A172 (cell line): ENCODE data around the gene TMEM17. TPM values are rescaled to one million over a fixed set of nuclear protein-coding genes. Genes with fewer than 3 reads are reported as not detected.
A peak's percentile ranks its signal among the peaks of the same experiment; 100 is the strongest.

ENCODE experiments used
- DNase-seq: peaks from one replicate; pipeline ENCODE4 v3.0.0-alpha.2; 2015; ENCODE audit warnings: low spot score
- total RNA-seq: library from RNA; depleted of rRNA; stranded (reverse); fragments of >200 nt; shearing (Covaris generic); gene quantifications from 2 replicates; pipeline ENCODE4 v1.2.3, GENCODE V29; 2014

The TMEM17 gene
- total RNA-seq, 1 experiment from 2014 or later = 3.7 TPM

- DNase-seq = no peak
These were observed 5.6 kb upstream of the TMEM17 start for GRCh38 chr2:62511636-62512035.

GRCh38 chr2:62506421-62506750 is 391 bp upstream of the TMEM17 start:
- no peak for DNase-seq

DNA sequence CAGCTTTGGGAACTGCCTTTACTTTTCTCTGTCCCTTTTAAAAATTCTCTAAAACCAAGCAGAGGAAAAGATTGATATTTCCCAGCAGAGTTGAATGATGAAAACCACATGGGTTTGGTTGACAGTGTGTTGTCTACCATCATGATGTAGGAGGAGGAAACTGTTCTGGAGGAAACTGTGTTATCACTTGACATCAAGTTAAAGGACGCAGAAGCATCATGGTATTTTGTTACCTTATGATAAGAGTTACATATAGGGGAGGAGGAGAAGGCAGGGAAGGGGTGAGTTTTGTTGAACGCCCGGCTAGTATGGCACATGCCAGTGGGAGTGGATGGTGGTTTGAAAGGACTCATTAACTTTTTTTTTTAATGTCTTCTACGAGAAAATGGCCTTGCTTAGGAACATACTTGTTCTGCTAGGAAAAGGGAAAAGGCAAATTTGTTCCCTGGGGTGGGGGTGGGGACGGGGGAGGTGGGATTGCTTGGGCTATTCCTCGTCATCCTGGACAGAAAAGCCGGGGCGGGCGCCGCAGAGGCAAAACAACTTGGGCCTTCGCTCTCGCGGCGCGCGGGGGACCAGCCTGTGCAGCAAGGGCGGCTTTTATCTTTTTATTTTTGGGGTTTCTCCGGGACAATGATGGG is 766 bp downstream of the TMEM17 start:
- DNase-seq = no peak

GRCh38 chr2:62504657-62505056 is 1.3 kb downstream of the TMEM17 start:
- no peak for DNase-seq

DNA sequence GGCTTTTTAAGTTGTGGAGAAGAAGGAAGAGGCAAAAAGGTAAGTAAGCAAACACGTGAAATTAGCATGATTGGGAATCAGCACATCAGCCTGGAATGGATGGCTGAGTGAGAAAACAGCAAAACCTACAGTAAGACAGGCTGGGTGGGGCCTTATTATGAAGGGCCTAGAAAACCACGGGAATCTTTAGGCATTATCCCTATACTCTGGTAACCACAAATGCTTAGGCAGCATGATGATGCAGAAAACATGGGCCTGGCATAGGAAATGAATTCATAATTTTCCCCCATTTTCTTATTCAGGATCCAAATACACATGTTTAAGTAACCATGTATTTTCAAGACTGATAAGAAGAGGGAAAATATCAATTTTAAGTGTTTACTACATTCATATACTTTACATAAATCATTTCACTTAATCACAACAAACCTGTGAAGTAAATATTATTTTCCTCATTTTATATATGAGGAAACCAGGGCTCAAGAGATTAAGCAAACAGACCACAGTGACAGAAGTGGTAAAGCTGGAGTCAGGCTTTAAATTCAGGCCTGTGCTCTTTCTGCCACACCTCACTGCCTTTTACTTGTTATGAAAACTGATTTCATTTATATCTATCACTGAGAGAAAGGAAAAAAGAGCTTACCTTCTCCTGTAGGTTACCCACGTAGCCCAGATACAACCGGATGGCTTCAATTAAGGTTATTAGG is 4.0 kb downstream of the TMEM17 start:
- DNase-seq = peak; percentile 43

DNA sequence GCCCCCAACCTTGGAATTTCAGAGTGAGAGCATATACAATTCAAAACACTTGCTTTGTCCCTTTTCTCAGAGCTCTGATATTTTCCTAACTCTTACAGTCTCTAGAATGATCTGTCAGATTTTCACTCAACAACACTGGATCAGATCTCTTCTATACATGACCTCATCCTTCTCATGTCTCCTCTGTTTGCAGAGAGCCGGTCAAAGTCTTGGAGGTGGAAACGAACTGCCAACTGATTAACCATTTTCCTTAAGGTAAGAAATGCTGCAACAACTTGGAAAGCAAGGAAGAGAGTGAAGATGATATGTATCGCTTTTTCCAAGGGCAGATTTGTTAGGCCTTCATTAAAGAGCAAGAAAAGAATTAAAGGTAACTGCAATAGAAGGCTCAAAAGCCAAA is 4.9 kb downstream of the TMEM17 start:
- no peak for DNase-seq

DNA sequence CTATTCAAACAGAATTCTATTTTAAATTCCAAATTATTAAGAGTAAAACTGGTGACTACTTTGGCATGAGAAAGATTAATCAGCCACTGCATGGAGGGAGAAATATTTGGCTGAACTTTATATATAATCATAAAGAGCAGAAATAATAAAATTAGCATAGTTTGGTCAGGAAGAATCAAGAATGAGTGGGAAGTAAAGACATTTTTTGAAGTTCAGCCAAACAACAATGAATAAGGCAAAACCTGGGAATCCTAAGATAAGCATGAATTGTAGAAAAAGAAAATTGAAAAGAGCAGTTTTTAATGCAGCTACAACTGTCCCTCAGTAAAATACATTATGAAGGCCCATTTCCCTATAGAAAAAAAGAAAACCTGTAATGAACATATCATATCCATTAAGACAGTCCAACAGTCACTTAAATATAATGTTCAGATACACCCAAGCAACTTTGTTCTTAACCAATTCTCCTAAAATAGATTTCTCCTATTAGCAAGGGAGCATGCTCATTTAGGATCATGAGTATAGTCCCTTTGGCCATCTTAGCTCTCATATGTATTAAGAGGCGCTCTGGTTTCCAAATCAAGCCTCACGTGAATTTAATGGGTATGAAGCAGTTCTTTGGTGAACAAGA is 6.5 kb downstream of the TMEM17 start:
- DNase-seq = no peak

DNA sequence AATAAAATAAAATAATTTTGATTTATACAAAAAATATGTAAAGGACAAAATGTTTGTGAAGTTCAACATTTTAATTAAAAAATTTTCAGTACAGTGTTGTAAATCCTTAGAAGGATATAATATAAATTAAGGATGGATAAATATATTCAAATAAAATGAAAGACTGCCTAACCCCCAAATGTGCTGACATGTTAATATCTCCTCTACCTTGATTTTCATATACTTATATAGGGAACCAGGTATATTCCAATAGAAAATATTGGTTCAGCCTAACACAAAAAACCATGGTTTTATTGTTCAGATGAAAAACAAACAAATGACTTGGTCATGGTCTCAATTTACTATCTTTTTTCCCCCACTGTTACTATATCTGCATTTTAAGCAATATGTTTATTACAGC is 7.3 kb downstream of the TMEM17 start:
- DNase-seq = no peak

DNA sequence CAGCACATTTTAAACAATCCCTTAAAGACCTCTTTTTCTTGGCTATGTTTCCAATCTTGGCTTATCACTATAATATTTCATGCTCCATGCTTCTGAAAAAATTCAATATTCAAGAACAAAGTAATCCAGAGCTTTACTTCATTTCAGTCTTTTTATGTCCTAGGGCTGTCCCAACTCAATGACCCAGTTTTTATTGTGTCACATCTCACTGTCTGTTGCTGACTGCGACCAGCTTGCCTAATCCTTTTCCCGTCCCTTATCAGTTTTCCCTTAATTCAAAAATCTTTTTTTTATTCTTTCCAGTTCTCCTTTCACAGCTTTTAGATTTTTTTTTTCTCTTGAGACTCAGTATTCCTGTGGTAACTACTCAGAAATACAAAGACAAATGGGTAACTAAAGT is 10.2 kb downstream of the TMEM17 start:
- DNase-seq = no peak

GRCh38 chr2:62492048-62492447 is 13.9 kb downstream of the TMEM17 start:
- DNase-seq = no peak

DNA sequence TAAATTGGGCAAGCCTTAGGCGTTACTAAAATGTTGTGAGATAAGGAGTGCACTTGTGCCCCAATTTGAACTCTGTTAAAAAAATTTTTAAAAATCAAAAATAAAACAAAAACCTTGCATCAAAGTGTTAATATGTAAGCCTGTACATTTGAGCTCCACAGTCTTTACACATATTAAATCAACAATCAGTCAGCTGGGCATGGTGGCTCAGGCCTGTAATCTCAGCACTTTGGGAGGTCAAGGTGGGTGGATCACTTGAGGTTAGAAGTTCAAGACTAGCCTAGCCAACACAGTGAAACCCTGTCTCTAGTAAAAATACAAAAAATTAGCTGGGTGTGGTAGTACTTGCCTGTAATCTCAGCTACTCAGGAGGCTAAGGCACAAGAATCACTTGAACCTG is 16.3 kb downstream of the TMEM17 start:
- no peak for DNase-seq

DNA sequence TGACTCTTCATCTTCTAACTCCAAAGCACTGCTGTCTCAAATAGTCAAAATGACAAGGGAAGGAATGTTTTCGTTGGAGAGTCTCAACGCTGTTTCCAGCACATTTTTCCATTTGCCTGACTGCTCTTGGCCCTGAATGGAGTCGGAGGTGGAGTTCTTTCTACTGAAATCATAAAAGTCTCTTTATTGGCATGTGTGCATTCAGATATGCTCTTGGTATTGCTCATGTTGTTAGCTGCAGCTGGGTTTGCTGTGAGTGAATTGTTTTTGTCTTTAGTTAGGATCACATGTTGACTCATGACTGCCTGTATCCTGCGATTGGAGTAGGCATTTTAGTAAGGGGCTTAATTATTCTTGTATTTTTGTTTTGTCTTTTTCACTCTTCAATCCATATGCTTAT is 16.8 kb downstream of the TMEM17 start:
- DNase-seq = no peak

- DNase-seq = no peak
These were observed 19.6 kb downstream of the TMEM17 start for GRCh38 chr2:62486439-62486765.

- no peak for DNase-seq
These were observed 20.1 kb downstream of the TMEM17 start for GRCh38 chr2:62485761-62486438.

- no peak for DNase-seq
These were observed 23.2 kb downstream of the TMEM17 start for GRCh38 chr2:62482558-62483352.

DNA sequence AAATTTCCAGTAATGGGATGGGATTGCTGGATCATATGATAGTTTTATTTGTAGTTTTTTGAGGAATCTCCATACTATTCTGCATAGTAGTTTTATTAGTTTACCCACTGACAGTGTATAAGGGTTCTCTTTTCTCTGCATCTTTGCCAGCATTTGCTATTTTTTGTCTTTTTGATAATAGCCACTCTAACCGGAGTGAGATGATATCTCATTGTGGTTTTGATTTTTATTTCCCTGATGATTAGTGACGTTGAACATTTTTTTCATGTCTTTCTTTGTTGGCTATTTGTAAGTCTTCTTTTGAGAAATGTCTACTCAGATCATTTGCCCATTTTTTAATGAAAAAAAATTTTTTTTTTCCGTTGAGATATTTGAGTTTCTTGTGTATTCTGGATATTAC is 26.1 kb downstream of the TMEM17 start:
- no peak for DNase-seq

DNA sequence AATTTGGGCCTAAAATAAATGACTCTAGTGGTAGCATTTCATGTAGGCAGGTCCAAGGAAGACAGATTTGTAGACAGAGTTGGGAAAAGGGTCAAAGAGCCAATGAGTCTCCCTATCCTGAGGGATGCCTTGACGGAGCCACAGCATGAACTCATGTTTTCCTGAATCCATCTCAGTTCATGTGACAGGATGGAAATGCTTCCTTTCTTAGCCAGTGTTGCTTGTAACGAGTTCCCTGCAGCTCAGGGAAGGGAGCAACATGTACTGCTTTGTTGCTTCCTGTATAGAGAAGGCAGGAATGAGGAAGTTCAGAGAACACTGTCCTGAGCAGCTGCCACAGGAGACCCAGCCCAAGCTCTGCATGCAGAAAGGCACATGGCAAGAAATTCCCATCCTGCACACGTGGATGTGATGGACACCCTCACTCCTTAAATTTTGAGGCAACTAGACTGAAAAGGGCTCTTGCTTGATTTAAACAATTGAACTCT is 27.9 kb downstream of the TMEM17 start:
- no peak for DNase-seq

- DNase-seq = no peak
These were observed 28.4 kb downstream of the TMEM17 start for GRCh38 chr2:62477573-62477972.

- no peak for DNase-seq
These were observed 30.6 kb downstream of the TMEM17 start for GRCh38 chr2:62475172-62476011.

GRCh38 chr2:62474176-62474575 is 31.8 kb downstream of the TMEM17 start:
- no peak for DNase-seq

DNA sequence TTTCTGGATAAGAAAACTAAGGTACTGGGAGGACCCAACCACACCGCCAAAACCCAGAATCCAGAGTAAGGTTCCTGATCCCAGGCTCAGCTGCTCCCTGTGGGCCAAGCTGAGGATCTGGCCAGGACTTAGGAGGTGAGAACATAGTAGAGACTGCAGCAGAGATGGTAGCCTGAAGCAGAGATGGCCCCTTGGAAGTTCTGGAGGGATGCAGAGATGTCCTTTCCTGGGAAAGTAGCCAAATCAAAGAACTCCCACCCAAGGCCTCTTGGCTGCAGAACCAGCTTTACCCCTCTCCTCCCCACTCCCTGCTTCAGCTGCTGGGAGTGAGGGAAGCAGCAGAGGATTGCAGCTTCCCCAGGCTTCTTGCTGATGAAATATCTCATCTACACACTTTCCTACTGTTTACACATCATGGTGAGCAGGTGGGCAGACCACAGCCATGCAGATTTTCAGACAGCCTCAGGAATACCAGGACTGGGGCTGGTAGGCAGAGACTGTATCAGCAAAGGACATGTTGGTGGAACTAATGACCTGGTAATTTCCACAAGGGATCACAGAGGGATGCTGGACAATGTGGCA is 32.7 kb downstream of the TMEM17 start:
- DNase-seq = no peak
